GM19438 (cell line): Measurements from ENCODE around the gene TMEM141.
"Not testable (repeated sequence)": the region's sequence is repeated elsewhere in the genome, so short reads cannot be mapped to it uniquely, and the experiment has no call there.

ENCODE experiments used
- ATAC-seq: cut with Tn5 transposase; IDR thresholded peaks from one replicate; pipeline ENCODE4 v1.9.1; 2021; ENCODE audit warnings: low read depth; ENCODE audit not compliant: unreplicated experiment

TMEM141 gene

DNA sequence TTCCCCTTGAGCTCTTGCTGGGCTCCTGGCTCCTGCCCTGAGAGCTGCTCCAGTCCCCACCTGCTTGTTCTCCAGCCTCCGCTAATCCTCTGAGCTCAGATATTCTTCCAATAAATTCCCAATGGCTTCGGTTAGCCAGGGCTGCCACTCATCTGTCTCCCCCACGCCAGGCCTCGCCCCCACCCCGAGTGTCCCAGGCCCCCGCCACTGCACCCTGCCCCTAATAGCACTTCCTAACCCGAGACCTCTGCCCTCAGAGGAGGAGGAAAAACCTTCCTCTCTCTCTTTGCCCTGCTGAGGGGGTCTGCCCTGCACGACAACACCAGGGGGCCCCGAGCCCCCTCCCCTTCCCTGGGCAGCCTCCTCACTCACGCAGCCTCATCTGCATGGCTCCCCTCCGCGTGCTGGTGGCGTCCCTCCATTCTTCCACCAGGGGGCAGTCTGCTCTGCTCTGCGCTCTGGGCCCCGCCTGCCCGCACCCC lies 21.4 kb upstream of the TMEM141 start:
- ATAC-seq, result no peak

DNA sequence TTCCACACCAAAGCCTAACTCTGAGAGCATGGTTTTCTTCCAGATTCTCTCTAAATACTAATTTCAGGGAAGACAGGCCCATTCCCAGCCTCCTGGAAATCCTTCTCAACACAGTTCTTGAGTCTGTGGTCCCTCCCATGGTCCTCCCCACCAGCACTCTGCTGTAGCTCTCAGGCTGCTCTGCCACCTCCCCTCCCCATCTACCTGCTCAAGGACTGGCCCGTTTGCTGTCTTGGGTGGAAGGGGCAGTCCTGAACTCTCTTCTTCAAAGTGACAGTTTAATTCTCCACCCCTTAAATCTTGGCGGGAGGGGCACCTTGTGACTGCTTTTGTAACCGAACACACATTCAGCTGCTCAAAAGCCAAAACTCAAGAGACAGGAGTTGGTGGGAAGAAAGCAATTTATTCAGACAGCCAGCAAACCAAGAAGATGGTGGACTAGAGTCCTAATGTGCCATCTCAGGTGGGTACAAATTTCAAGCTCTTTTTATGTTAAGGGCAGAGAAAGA lies 19.2 kb upstream of the TMEM141 start:
- no peak for ATAC-seq

DNA sequence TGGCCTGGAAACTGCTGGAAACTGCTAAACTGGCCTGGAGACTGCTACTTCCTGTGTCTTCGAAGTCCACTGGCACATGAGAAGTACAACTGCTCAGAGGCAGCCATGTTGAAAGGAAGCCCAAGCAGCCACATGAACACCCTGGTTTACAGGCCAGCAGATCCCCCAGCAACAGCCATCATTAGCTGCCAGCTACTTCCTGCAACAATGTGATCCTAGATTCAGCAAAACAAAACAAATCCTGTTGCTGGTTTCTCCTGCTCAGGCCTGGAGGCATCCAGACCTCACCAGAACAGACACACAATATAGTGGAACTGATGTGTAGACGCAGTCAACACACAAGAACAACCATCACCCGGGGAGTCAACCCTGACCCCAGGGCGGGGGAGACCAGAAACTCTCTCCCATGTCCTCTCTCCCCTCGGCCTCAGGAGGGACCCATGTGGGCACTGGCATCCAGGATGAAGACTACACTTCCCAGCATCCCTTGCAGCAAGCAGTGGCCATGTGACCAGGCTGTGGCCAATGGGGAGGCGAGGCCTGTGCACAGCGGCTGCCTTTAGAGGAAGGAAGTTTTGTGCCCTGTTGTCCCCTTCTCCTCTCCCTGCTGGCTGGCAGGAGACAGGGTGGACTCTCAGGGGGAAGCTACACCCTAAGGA lies 17.6 kb upstream of the TMEM141 start:
- no peak for ATAC-seq

DNA sequence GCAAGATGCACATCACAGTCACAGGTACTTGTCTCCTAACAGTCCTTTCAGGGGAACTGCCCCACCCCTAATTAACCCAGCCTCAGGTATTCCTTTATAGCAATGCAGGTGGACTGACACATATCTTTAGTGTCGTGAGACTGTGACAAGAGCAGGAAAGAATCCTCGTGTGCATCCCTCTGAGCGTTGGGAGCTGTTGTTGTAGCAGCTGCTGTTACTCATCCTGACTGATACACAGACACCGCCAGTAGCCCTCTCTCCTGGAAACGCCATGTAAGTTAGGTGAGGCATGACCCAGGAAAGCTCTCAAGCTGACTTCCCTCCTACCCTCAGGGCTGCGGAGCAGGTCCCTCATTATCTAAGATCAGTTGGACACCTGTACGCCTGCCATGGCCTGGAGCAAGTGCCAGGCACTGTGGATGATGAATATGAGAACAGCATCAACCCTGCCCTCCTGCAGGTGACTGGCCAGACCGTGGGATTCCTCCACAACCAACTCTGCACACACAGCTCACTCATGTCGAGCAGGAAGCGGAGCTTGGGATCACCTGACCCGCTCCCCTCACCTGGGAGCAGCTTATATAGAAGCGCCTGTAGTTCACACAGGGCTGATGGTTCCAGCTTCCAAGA lies 16.6 kb upstream of the TMEM141 start:
- ATAC-seq, result no peak

DNA sequence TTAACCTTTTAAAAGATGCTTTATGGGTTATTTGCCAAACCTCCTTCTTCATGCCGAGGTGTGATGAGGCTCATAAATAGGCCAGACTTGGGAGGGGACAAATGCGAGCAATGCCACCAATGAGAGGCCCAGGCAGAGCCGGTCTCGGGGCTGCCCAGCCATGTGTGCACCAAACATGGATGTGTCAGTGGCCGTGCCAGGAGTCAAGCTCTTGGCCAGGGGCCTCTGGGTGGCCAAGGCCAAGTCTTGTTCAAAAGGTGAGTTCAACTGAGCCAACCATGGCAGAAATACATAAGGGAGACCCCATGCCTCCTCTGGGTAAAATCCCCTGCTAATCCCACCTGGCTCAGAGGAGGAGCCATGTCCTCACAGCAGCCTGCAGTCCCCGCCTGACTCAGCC lies 16.0 kb upstream of the TMEM141 start:
- ATAC-seq, result no peak

DNA sequence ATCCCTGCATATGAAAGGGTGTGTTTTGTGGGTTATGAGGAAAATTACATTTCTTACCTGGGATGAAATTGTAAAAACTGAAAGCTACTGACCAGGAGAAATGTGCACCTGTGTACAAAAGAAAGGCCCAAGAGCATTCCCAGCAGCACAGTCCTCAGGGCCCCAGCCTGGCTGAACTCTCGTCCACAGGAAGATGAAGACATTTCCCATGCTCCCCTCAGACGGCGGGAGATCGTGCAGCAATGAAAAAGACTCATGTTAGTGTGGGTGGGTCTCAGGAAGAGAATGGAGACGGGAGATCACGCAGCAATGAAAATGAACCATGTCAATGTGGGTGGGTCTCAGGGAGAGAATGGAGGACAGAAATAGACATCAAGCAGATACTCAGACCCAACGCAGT lies 14.2 kb upstream of the TMEM141 start:
- no peak for ATAC-seq

DNA sequence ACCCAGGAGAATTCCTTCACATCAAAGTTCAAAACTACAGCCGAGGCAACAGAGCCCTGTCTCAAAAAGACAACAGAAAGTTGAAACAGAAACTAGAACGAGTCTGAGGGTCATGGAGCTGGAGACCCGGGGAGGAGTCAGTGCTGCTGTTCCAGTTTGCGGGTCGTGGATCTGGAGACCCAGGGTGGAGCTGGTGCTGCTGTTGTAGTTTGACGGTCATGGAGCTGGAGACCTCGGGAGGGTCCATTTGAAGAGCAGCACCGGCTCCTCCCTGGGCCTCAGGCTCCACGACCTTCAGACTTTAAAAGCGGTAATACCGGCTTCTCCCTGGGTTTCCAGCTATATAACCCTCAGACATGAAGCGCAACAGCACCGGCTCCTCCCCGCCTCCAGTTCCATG lies 13.8 kb upstream of the TMEM141 start:
- ATAC-seq, result no peak

DNA sequence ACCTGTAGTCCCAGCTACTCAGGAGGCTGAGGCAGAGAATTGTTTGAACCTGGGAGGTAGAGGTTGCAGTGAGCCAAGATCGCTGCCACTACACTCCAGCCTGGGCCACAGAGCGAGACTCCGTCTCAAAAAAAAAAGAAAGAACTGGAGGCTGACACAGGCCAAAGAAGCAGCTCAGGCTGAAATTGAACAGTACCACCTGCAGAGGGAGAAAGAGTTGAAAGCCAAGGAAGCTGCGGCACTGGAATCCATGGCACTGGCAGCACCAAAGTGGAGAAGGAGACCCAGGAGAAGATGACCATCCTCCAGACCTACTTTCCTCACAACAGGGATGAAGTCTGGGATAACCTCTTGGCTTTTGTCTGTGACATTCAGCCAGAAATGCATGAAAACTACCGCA lies 11.3 kb upstream of the TMEM141 start:
- ATAC-seq, result no peak

DNA sequence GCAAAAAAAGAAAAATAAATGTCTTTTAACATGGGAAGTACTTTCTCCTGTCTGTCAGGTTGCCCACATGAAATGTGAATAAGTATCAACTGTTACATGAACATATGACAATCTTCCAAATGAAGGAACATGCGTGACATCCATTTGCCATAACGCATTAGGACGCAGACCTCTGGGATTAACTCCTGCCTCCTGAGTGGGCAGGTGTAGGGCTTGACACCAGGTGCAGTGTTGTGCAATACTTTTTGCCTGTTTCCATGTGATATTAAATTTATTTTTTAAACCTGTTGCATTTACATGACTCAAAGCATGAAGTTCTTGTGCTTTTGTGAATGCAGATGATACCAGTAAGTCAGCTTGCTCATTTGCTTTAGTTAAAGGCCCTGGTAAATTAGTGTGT lies 8.7 kb upstream of the TMEM141 start:
- no peak for ATAC-seq

DNA sequence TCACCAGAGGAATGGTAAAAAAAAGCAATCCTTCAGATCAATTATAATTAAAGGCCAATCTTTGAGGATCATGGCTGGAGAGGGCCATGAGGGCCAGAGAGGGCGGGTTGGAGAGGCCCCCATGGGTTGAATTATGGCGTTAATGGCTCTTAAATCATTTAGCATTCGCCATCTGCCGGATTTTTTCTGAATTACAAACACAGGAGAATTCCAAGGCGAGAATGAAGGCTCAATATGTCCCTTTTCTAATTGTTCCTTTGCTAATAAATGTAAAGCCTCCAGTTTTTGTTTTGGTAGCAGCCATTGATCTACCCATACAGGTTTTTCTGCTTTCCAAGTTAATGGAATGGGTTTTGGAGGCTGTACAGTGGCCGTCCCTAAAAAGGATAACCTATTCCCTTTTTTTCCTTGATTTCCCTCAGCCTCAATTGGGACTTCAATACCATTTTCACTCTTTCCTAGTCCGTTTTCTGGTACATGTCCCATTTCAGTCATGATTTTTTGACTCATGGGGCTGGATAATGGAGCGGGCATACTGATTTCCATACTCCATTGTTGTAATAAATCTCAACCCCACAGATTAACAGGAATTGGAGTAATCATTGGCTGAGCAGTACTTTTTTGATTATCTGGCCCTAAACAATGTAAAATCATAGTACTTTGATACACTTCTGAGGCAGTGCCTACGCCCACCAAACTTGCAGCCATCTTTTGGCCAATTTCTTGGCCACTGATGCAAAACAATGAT lies 6.7 kb upstream of the TMEM141 start:
- ATAC-seq, result no peak

DNA sequence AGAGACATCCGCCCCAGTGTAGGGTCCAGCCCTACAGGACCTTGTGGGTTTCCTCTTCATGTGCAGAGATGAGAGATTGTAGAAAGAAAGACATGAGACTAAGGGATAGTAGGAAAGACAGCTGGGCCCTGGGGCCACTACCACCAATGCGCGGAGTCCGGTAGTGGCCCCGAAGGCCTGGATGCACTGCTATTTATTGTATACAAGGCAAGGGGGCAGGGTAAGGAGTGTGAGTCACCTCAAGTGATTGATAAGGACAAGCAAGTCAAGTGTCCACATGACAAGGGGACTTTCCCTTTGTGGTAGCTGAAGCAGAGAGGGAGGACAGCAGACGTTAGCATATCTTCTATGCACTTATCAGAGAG lies 6.2 kb upstream of the TMEM141 start:
- ATAC-seq, result no peak

DNA sequence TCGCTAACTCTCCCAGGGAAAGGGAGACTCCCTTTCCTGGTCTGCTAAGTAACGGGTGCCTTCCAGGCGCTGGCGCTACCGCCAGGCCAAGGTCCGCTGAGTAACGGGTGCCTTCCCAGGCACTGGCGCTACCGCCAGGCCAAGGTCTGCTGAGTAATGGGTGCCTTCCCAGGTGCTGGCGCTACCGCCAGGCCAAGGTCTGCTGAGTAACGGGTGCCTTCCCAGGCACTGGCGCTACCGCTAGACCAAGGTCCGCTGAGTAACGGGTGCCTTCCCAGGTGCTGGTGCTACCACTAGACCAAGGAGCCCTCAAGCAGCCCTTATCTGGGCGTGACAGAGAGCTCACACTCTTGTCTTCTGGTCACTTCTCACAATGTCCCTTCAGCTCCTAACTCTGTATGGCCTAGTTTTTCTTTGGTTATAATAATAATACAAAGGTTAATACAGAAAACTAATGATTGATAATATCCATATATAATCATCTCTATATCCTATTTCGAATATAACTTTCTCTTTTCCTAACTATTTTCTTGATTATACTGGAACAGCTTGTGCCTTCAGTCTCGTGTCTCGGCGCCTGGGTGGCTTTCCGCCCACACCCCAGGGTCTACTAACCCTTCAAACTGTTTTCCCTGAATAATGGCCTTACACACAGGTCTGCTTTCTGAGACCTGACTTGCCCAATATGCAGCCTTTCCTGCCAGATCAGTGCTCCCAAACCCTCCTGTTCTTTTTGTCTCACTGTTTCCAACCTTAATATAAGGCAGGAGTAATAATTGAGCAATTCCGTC lies 5.4 kb upstream of the TMEM141 start:
- not testable (repeated sequence) for ATAC-seq

DNA sequence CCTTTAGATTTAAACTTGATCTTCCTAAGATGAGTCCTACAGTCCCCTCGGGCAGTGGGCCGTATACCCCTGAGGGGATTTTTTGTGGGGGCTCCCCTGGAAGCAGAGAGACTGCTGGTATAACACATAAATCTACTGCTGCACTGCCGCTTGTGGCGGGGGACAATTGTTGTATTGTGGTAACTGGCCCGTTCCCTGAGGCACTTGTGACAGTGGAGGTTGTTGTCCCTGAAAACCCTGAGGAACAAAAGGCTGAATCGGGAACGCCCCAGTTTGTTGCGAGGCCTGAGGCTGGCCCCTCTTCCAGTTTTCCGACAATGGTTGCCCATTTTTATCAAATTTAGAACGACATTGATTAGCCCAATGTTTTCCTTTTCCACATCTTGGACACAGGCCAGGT lies 4.7 kb upstream of the TMEM141 start:
- ATAC-seq, result no peak

DNA sequence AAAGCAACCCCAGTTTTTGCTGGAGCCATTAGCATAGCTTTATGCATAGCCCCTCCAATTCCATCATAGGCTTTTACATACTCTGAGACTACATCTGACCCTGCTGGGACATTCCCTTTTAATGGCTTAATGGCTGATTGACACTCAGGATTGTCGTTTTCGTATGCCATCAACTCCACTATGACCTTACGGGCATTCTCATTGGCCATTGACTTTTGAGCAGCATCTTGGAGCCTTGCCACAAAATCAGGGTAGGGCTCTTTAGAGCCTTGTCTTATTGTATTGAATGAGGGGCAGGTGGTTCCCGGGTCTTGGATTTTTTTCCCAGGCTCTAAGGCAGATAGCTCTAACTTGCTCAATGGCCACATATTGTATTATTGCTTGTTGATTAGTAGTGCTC lies 4.2 kb upstream of the TMEM141 start:
- not testable (repeated sequence) for ATAC-seq

DNA sequence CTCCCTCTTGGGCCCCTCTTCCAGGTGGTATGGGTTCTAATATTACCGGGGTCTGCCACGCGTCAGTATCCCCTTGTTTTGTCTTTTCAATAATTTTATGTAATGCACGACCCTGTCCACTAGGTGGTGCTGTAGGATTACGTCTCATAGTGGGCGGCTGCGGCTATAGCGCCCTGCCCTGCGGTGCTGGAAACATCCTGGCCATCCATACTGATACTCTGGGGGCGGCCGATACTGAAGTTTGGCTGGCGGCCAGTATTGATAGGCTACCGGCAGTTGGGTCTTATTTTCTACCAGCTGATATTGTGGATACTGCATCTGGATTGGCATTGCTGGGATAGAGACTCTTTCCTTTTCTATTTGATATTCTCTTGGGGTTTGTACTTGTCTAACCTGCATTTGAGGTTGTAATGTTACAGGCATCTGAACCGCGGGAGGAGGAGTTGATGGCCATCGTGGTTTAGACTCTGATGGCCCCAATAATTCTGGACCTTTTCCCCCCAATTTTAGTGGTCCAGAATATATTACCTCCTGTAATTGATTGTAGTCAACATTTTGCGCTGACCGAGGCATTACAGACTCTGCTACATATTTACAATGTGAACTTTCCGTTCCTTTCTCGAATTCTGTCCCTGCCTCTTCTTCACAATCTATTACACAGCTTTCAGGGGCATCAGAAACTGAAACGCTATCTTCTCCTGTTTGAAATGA lies 3.3 kb upstream of the TMEM141 start:
- no peak for ATAC-seq

DNA sequence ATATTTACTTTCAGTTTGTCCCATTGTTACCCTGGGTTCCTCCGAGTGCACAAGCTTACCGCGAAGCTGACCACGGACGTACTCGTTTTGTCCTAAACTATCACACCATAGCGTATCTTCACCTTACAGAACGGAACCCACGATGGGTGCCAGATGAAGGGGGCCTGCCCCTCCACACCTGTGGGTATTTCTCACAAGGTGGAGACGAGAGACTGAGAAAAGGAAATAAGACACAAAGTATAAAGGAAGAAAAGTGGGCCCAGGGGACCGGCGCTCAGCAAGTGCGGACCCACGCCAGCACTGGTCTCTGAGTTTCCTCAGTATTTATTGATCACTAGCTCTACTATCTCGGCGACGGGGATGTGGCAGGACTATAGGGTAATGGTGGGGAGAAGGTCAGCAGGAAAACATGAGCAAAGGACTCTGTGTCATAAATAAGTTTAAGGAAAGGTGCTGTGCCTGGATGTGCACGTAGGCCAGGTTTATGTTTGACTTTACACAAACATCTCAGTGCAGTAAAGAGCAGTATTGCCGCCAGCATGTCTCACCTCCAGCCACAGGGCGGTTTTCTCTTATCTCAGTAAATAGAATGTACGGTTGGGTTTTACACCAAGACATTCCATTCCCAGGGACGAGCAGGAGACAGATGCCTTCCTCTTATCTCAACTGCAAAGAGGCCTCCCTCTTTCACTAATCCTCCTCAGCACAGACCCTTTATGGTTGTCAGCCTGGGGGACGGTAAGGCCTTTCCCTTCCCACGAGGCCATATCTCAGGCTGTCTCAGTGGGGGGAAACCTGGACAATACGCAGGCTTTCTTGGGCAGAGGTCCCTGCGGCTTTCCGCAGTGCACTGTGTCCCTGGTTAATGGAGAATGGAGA lies 2.3 kb upstream of the TMEM141 start:
- ATAC-seq, result not testable (repeated sequence)

DNA sequence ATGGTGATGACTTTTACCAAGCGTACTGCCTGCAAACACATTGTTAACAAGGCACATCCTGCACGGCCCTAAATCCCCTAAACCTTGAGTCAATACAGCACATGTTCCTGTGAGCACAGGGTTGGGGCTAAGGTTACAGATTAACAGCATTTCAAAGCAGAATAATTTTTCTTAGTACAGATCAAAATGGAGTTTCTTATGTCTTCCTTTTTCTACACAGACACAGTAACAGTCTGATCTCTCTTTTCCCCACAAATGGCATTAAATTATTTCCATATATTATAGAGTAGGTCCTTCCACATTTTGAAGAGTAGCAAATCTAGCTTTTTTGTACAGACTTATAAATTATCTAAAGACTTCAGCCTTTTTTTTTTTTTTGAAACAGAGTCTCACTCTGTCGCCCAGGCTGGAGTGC lies 1.6 kb upstream of the TMEM141 start:
- no peak for ATAC-seq

DNA sequence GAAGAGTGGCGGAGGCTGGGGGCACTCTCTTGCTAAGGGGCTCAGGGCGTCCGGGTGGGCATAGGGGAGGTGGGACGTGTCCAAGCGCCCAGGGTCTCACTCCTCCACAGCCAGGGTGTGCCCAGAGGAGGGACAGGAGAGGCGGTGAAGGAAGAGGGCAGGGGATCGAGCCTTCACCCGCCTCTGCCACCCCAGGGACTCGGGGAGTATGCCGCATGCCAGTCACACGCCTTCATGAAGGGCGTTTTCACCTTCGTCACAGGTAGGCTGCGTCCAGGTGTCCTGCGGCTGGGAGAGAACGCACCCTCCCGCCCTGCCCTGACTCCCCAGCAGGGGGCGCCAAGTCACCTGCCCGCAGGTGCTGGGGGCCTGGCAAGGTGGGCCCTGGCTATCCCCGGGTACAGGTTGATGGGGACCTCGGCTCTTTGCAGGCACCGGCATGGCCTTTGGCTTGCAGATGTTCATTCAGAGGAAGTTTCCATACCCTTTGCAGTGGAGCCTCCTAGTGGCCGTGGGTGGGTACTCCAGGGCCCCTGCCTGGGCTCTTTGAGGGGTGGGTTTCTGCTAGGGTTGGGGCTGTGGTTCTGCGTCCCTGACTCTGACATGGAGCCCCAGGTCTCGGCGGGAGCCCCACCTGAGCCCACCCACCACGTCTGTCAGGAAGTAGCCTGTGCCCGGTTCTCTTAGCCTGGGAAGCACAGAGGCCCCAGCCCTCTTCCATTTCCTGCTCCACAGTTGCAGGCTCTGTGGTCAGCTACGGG lies 552 bp downstream of the TMEM141 start:
- no peak for ATAC-seq
